Activated effector memory CD4-positive, alpha-beta T cell treated with anti-CD3 and anti-CD28 coated beads, Interleukin-2, amount 50 U/mL, for 16 hours (primary cell): ENCODE data around the gene LRFN2.

ENCODE experiments used
- DNase-seq: peaks from one replicate; pipeline ENCODE4 v3.0.0-alpha.2; 2020

LRFN2 gene

DNA sequence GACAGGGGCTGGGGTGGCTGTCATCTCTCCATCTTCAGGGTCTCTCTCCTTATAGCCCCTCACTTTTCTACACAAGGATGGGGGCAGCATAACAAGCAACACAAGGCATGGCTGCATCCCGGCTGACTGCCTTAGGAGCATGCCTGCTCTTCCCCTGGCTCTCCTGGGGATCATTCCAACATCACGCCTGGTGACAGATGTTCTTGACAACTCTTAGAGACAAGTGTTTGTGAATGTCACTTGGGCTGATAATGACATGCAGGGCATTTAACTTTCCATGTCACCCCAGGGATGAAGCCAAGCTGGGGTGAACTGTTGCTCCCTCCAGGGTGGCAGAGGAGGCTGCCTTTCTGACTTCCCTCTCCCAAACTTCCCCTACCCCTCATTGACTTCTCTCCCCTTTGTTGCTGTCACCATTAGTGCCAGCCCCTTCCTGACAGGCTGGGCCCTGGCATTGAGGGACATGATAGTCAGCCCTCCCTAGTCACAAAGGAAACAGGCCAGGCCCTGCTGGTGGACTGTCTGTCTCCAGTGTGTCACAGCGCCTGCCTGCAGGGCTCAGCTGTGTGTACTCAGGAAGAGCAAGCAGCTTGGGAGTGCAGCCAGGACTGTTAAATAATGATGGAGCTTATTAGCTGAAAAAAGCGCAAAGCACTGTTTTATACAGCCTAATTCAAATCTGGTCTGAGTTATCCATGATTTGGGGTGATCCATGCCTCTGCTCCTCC lies 161.8 kb downstream of the LRFN2 start:
- DNase-seq: no peak

DNA sequence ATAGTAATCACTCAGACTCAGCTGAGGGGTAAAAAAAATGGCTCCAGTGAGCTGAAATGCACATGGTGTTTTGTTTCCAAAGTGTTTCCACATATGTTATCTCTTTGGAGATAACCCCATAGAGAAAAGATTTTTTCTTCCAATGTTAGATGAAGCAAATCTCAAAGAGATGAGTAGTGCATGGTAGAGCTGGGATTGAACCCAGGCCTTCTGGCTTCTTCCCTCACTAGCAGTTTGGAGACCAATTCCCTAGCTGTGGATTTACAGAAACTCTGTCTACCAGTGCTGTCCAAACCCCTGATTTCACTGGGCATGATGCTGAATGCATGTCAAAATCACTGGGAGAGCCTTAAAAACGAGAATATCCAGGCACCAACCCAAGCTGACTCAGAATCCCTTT lies 165.1 kb downstream of the LRFN2 start:
- no peak for DNase-seq

DNA sequence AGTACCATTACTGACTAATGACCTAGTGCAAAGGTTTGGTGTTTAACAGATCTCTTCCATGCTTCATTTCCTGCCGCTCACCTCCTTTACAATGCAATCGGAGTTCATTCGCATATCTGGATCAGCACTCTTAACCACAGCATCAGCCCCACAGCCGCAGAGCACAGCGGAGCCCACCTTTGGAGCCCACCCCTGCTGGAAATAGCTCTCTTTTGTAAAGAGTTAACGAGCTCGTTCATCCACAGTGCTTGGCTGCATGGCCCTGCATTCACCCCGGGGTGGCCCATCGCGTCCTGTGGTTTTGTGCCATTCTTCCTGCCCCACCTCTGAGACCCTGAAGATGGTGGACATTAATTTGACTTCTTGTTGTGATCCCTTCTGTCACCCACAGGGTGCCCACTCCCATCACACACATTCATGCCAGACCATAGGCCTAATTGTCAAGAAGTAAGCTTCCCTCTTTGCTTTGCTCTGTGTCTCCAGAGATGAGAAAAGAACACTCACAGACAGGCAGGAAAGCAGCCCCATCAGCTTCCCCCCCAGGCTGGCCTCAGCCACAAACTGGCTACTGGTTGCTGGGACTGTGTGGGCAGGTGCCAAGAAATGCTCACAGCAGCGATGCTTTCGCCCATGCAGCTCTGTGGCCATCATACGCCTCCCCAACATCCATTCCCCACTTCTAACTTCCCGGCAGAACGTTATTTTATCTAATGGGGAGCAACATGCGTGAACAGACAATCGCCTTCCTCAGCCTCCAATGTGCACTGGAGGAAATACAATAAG lies 167.0 kb downstream of the LRFN2 start:
- no peak for DNase-seq

DNA sequence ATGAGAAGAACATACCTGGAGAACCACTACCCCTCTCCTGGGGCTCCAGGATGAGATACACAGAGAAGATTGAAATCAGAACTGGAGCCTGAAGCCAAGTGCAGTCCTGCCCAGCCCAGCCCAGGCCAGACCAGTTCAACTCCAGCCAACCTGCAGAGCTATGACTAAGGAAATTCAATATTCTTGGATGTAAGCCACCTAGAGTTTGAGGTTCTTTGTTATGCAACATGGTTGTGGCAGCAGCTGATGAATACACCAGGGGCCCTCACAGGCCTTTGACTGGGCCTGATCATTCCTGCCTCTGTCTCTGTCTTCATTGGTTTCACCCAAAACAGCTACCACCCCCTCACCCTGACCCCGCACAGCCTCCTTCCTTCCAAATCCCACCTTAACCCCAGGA lies 167.8 kb downstream of the LRFN2 start:
- DNase-seq: no peak

DNA sequence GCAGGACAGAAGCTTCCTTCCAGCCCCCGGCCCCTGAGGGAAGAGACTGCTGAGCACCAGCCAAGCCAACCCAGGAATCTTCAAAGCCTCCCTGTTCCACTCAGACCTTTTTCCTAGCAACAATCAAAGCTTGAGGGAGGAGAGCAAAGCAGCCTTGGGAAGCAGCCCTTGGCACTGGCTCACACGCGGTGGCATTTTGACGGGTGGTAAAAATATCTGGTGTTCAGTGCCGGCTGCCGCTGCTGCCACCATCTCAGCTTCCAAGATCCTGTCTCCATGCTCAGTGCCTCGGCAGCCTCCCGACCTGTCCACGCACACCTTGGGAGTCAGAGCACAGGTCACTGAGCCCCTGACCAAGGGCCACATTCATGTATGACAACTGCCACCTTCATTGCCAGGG lies 170.1 kb downstream of the LRFN2 start:
- DNase-seq: no peak

DNA sequence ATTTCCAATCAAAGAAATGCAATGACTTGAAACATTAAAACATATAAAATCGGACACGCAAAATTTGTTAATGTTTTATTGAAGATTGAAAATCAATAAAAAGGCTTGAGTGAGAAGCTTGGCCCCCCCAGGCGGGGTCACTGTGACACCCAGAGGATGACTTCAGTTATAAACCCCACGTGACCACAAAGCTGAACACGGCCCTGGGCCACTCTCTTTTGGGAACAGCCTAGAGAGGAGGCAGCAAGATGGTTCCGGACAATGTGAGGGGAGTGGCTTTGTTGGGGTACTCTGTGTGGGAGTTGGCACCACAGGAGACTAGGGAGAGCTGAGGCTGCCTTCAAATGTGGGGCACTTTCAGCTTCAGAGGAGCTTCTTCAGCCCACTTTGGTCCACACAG lies 172.5 kb downstream of the LRFN2 start:
- DNase-seq: no peak

DNA sequence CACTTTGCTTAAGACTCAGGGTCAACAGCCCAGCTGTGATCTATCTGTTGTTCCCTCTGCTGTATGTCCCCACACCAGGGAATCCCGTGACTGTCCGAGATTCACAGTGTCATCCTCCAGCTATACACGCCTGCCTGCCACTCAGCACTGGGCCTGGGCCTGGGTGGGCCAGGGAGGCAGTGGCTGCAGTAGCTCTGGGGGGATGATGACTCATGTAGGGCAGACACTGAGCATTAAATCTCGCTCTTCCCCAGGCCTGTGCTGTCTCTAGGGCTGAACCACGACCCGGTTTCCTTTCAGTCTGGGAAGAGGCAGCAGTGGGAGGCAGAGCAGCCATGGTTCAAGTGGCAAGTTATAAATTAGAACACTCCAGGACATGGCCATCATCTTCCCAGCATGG lies 173.9 kb downstream of the LRFN2 start:
- no peak for DNase-seq

DNA sequence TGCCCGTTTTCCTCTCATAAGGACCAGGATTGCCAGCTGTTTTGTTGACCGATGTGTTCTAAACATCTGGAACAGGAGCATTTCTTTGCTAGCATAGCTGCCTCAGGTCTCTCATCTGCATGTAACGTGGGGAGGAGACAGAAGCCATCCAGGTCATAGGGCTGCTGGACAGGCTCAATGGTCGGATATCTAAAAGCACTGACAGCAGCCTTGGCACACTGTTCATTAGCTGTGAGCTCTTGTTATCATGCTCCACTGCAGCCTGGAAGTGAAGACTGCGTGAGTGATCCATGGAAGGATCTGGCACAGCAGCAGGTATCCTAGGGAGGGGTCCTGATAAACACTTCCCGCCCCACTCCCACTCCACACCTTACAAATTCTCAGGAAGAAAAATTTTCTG lies 175.3 kb downstream of the LRFN2 start:
- DNase-seq: no peak

DNA sequence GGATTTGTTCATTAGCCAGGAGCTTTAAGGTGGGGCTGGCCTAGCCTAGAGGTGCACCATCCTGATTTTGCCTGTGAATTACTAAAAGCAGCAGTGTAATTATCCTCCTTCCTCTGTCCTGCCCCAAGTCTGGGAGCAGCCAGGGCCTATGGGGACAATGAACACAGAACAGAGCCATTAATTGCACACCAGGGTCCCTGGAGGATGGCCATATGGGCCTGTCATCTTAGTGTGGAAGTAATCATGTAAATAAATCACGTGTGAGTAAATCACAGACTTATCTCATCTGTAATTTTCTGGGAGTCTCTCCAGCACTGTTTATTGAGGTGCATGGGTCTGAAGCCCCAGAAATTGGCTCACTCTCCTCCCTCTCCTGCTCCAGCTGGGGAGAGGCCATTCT lies 176.3 kb downstream of the LRFN2 start:
- DNase-seq: no peak

DNA sequence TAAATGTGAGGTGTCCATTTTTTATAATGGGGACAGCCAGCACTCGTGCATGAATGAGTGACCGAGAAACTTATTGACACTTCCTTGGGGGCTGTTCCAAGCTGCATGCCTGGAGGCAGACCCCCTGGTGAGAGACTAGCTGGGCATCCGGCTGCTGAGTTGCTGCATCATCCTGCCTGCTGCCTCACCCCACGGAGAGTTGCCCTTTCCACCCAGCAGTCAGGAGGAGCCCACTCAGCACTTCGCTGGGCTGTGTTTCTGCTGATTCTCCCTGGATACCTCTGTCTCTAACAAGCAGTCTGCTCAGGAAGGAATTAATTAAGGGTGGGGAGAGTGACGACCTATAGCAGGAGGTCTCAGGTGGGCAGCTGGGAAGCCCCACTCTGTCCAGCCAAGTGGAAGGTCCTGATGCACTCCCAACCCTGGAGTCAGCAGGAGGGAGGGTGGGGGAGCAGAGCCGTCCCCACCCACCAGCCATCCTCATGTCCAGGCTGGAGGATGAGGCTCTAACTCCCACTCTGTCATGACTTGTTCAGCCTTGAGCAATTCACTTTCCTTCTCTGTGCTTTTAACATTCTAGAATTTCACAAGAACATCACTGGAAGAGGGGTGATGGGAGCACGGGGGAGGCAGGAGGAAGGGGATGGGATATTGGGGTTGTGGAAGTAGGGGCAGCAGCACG lies 177.3 kb downstream of the LRFN2 start:
- DNase-seq: no peak

DNA sequence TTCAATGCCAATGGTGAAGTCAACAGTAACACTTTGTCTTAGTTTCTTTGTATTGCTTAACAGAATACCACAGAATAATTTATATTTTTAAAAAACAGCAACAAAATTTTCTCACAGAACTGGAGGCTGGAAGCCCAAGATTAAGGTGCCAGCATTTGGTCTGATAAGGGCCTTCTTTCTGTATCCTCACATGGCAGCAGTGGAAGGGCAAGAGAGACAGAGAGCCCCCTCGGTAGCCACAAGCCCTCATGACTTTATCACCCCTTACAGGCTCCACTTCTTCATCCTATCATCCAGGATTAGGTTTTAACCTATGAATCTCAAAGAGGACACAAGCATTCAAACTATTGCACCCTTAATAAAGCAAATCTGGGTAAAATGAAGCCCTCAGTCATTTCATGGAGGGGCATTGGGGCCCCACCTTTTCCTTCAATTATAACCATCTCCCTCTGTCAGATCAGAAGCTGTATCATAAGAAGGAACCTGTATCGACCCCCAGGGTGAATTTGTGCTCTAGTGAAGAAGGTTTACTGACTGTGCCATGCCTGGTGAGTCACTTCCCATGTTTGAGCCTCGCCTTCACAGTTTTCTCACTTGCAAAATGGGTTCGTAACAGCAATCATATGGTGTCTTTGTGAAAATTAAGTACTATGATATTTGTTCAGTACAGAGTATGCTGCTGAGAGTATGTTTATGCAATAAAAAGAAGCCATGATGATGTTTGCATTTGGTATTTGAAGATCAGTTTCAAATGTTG lies 178.2 kb downstream of the LRFN2 start:
- no peak for DNase-seq

DNA sequence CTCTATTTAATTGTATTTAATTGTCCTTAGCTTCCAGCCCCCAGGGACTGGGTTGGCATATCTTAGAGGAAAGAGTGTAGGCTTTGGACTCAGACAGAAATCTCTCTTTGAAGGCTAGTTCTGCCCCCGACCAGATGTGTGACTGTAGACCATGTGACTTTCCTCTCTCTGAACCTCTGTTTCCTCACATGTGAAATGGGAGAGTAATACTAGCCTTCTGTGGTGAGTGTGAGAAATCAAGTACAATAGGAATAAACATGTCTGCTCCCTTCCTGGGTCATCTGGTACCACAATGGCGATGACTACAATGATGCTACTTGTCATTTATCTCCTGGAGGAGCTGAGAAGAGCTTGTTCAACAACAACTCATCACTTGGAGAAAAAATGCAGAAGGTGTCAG lies 179.9 kb downstream of the LRFN2 start:
- DNase-seq: no peak

DNA sequence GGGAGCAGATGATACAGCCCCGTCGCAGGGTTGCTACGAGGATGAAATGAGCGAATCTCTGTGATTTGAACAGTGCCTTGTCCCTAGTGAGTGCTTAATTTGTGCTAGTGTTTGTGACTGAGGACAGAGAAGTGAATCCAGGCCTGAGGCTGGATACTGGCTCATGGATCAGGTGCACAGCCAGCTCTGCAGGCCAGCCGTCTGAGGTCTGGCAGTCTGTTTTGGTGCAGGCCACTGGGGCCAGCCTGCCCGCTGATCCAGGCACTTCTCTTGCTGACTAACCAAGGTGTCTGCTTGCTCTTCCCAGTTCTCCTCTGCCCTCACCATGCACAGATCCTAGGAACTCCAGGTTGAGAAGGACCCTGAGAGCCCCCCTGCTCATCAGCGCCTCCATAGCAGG lies 181.0 kb downstream of the LRFN2 start:
- DNase-seq: no peak

DNA sequence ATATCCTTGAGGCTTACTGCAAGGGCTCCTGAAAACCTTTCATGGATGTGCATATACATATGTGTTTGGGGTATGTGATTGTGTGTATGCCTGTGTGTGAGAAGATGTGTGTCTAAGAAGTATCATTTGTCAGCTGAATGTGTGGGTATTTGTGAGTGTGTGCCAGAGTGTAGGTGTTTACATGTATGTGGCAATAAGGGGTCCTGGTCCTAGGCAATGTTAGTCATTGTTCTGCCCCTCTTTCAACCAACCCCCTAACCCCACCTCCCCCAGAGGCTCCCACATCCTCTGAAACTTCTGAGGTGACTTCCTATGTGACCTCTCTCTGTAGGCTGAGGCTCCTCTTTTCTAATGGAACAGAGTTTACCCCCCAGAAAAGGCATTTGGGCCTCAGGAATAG lies 186.4 kb downstream of the LRFN2 start:
- no peak for DNase-seq

DNA sequence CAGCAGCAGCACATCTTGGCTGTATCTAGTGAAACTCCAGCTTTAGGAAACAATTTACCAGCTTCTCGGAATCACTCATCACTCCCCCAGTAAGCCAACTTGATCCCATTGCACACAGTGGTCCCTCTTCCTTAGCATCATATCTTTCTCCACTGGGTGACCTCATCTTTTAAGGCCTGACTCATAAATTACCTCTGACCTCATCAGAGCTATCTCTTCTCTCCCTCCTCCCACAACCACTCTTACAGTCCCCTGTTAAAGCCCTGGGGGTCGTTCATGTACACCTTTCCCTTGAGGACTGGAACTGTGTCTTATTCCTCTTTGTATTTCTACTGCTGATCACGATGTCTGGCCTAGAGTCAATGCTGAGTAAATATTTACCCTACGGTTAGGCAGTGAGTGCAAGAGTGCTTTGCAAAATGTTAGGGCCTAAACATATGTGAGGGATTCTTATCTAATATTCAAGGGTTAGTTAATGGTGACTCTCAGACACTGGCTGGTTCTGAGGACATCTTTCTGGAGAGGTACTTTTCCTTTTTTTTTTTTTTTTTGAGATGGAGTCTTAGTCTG lies 187.2 kb downstream of the LRFN2 start:
- no peak for DNase-seq

DNA sequence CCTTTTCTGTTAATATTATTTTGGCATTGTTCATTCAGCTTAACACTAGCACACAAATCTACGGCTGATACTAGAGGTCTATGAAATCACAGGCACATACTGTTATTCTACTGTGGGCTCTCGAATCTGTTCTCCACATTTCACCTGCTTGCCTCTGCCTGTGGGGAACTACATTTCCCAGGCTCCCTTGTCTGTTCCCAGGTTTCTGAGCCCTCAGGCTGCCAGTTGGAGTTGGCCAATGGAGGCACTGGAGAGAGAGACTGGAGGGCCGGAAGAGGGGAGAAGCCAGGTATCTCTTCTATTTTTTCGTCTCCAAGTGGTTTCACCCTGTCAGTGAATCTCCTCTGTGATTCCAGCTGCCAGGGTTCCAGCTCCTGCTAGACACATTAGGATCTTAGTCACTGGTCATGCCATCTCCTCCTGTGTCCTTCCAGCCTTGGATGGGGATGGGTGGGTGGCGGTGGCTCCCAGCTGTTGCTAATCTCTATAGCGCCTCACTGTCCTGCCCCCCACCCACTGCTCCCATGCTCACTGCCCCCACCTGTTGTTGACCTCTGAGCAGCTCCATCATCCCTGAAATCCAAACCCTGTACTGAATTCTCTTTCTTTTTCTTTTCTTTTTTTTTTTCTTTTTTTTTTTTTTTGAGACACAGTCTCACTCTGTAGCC lies 188.2 kb downstream of the LRFN2 start:
- DNase-seq: no peak

DNA sequence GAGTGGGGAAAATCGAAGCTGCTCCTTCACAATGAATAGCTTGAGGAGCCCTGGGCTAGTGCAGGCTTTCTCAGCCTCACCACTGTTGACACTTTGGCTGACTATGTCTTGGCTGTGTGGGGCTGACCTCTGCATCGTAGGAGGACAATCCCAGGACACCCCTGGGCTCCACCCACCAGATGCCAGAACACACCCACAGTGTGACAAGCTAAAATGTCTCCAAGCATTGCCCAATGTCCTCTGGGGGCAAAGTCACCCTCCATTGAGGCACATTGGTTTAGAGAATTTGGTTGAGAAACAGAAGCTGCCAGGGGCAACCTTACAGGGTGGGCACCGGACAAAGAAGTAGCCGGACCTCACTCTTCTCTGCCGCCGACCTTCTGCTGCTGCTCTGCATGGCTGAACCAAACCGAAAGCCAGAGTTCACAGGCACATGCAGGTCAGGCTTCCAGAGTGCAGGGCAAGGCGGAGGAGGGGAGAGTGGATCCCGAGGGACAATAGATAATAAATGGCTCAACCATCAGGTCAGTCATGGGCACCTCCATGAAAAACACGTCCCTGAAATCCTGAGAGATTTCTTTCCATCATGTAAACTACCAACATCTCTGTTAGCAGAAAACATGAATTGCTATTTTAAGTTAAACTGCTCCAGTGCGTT lies 189.0 kb downstream of the LRFN2 start:
- DNase-seq: no peak

DNA sequence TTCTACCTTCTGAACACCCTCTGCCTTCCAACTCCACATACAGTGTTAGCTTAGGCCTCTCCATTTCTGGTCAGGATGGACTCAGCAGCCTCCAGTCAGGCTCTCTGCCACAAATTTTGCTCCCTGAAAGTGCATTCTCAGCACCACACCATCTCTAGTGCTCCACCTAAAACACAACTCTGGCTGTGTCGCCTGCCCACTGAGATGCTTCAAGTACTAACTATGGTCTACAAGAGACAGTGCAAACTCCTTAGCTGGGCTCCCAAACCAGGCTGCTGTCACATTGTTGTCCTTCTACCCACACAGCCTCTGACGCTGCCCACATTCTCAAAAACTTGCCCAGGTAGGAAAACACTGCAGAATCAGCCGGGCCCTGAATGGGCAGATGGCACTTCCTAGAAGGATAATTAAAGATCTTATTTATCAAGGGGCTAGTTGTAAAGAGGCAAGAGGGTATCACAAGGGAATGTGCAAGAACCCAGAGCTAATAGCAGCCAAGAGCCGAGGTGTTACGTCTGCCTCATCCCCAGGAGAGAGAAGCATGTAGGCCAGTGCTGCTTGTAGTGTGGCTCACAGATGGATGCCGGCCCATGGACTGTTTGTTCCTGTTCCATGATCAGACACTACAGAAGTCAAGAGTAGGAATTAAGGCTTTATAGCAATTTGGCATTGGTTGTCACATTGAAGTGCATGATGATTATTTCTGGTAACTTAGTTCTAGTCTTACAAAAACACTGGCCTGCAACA lies 189.7 kb downstream of the LRFN2 start:
- DNase-seq: no peak

DNA sequence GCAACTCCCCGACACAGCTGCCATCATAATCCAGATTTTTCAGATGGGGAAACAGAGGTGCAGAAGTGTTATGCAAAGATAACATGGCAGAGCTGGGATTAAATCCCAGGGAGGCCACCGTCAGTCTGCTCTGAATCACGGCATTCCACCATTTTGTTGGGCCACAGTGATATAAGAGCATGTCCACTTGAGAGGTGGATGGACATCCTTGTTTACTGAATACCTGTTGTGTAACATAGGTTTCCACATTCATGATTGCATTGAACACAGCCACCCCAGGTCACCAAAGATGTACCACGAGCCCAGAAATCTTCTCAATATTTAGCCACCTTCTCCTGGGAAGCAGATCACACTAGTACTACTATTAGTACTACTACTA lies 191.5 kb downstream of the LRFN2 start:
- no peak for DNase-seq

DNA sequence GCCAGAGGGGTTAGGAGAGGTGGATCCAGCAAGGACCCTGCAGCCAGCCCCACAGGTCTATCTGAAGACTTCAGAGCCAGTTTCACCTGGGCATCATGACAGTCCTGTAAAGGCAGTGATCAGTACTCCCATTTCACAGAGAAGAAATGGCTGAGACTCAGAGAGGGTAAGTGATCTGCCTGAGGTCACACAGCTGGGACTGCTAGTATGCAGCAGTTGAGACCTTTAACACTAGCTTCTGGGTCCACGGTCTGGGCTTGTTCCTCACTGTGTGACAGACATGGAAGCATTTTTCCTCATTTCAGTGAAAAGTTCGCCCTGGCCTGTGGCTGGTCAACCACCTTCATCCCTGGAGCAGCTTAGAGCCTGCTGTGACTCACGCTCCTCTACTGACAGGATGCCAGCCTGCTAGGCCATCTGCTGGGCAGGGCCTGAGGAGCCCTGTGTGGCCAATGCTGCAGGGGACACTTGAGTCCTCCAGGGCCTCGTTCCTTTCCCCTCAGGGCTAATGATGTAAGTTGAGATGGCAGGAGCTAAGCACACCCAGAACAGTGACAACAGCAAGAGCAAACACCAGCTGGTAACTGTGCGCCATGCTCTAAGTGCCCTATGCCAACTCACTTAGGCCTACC lies 192.0 kb downstream of the LRFN2 start:
- no peak for DNase-seq

DNA sequence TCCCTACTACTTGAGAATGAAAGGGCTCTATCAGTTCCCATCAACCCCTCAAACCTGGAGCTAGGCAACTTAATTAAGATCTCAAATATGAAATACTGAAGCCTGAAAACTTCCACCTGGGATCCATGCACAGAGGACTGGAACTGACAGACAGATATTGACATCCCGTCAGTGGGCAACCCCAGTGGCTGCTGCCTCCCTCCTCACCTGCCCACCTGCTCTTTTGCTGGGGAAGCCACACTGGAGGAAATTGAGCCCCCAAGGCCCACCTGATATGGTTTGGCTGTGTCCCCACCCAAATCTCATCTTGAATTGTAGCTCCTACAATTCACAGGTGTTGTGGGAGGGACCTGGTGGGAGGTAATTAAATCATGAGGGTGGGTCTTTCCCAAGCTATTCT lies 192.8 kb downstream of the LRFN2 start:
- no peak for DNase-seq
